Activated CD8-positive, alpha-beta T cell treated with anti-CD3 and anti-CD28 coated beads for 36 hours (primary cell): Measurements from ENCODE around the gene COMP. TPM values are rescaled to one million over a fixed set of nuclear protein-coding genes. Genes with fewer than 3 reads are reported as not detected.

ENCODE experiments used
- ATAC-seq: fragments of 200-7000 bp; cut with Tn5 transposase; one replicate; pipeline ENCODE4 v1.10.0; 2021; ENCODE audit warnings: mild to moderate bottlenecking, moderate library complexity
- CTCF ChIA-PET: fragments of 350-600 bp; sonication (Branson Sonifier 250); formaldehyde crosslinking; loops from one replicate; lab custom pipeline; 2021; ENCODE audit warnings: antibody characterized with exemption; lab: Charles Lee
- POLR2A ChIA-PET: fragments of 350-600 bp; sonication (Branson Sonifier 250); formaldehyde crosslinking; loops from one replicate; lab custom pipeline; 2021; ENCODE audit warnings: antibody characterized with exemption; lab: Charles Lee
- DNase-seq: peaks from one replicate; pipeline ENCODE4 v3.0.0-alpha.2; 2020
- H3K27ac Mint-ChIP-seq: one replicate; pipeline ENCODE4 v1.8.0; 2021; ENCODE audit warnings: mild to moderate bottlenecking, mixed read lengths
- H3K27me3 Mint-ChIP-seq: one replicate; pipeline ENCODE4 v1.8.0; 2021; ENCODE audit warnings: mixed read lengths
- H3K36me3 Mint-ChIP-seq: one replicate; pipeline ENCODE4 v1.8.0; 2021; ENCODE audit warnings: low read depth, mixed read lengths
- H3K4me1 Mint-ChIP-seq: one replicate; pipeline ENCODE4 v1.8.0; 2021; ENCODE audit warnings: low read depth, mixed read lengths
- H3K4me3 Mint-ChIP-seq: one replicate; pipeline ENCODE4 v1.8.0; 2021; ENCODE audit warnings: mild to moderate bottlenecking, moderate library complexity, mixed read lengths
- H3K9me3 Mint-ChIP-seq: one replicate; pipeline ENCODE4 v1.8.0; 2021; ENCODE audit warnings: mixed read lengths
- CTCF ChIP-seq: fragments of 200-600 bp; IDR thresholded peaks from one replicate; pipeline ENCODE4 v1.8.0; 2022; ENCODE audit warnings: antibody characterized with exemption, mild to moderate bottlenecking
- intact Hi-C: fragments of 100-400 bp; cut with micrococcal nuclease; formaldehyde crosslinking; loops from one replicate; pipeline ENCODE4 v1.10.0; 2022
- total RNA-seq, 2 experiments: library from RNA; stranded (reverse); gene quantifications; one replicate each; pipeline ENCODE4 v1.2.3, GENCODE V29; 2021

The COMP gene
- total RNA-seq, 2 experiments from 2014 or later = not detected

- Mint-ChIP-seq H3K27ac (no peak overlapping the region), H3K9me3 (no peaks in the 10 kb centered on the region), H3K4me1 (peaks cover 4% of the 10 kb centered on the region), H3K36me3 (no peaks in the 10 kb centered on the region), H3K27me3 (no peaks in the 10 kb centered on the region), H3K4me3 (no peak overlapping the region)
- ChIA-PET CTCF (interaction anchor here (1.7 kb wide), 1 partner anchor 74 kb away, joined by 5 read pairs; no protein-coding TSS in a partner anchor), POLR2A (no interaction called here)
- DNase-seq (no peak), ATAC-seq (no peak)
- intact Hi-C loops = no loop called here
- TF ChIP-seq CTCF = no peak
Observed at GRCh38 chr19:18773682-18774081, 17.4 kb downstream of the COMP start.

GRCh38 chr19:18772620-18773587 lies 18.2 kb downstream of the COMP start:
- ChIA-PET POLR2A (interaction anchor here (1.6 kb wide), 1 partner anchor 10 kb away, joined by 4 read pairs; no protein-coding TSS in a partner anchor), CTCF (interaction anchor here (1.7 kb wide), 1 partner anchor 75 kb away, joined by 5 read pairs; no protein-coding TSS in a partner anchor)
- no peaks in the 10 kb centered on the region for H3K9me3 Mint-ChIP-seq
- DNase-seq (no peak), ATAC-seq (no peak)
- no peaks in the 10 kb centered on the region for H3K36me3 Mint-ChIP-seq
- no peak overlapping the region for H3K27ac Mint-ChIP-seq
- no peak overlapping the region for H3K4me3 Mint-ChIP-seq
- H3K27me3 Mint-ChIP-seq = no peaks in the 10 kb centered on the region
- no peaks in the 10 kb centered on the region for H3K4me1 Mint-ChIP-seq
- no peak for TF ChIP-seq CTCF
- intact Hi-C loops = no loop called here

GRCh38 chr19:18771328-18772242 lies 19.5 kb downstream of the COMP start:
- TF ChIP-seq CTCF = no peak
- H3K27me3 Mint-ChIP-seq = no peaks in the 10 kb centered on the region
- H3K9me3 Mint-ChIP-seq = no peaks in the 10 kb centered on the region
- H3K27ac Mint-ChIP-seq = no peak overlapping the region
- no peak overlapping the region for H3K4me3 Mint-ChIP-seq
- intact Hi-C loops = no loop called here
- DNase-seq = peak; percentile 25
- no peaks in the 10 kb centered on the region for H3K4me1 Mint-ChIP-seq
- CTCF ChIA-PET = interaction anchor here (1.0 to 1.3 kb wide), 2 partner anchors 9 to 76 kb away, joined by 3 to 5 read pairs; no protein-coding TSS in a partner anchor
- POLR2A ChIA-PET = interaction anchor here (0.7 to 1.6 kb wide), 2 partner anchors 11 to 22 kb away, joined by 3 to 4 read pairs; no protein-coding TSS in a partner anchor
- no peaks in the 10 kb centered on the region for H3K36me3 Mint-ChIP-seq
- ATAC-seq = peak; percentile 37

- Mint-ChIP-seq H3K9me3 (no peaks in the 10 kb centered on the region), H3K36me3 (no peaks in the 10 kb centered on the region), H3K27ac (no peak overlapping the region), H3K4me1 (no peaks in the 10 kb centered on the region), H3K27me3 (no peaks in the 10 kb centered on the region), H3K4me3 (no peak overlapping the region)
- CTCF ChIA-PET = interaction anchor here (1.3 kb wide), 1 partner anchor 9 kb away, joined by 3 read pairs; no protein-coding TSS in a partner anchor
- DNase-seq (no peak), ATAC-seq (no peak)
- intact Hi-C loops = no loop called here
- TF ChIP-seq CTCF = no peak
- POLR2A ChIA-PET = interaction anchor here (0.7 kb wide), 1 partner anchor 21 kb away, joined by 3 read pairs; no protein-coding TSS in a partner anchor
Observed at GRCh38 chr19:18770663-18771327, 20.3 kb downstream of the COMP start.
